HepG2 (cell line): ENCODE measurements around the gene ABCA2. TPM values are rescaled to one million over a fixed set of nuclear protein-coding genes. Genes with fewer than 3 reads are reported as not detected.

Experiments used
- ADNP ChIP-seq: sonication (generic); formaldehyde crosslinking; IDR thresholded peaks from 2 replicates; pipeline ENCODE4 v1.4.0; 2020; ENCODE audit warnings: missing genetic modification reagents
- AFF4 ChIP-seq: sonication (generic); formaldehyde crosslinking; IDR thresholded peaks from 2 replicates; pipeline ENCODE4 v1.4.0; 2020; ENCODE audit warnings: missing genetic modification reagents
- E2F5 ChIP-seq: sonication (generic); formaldehyde crosslinking; conservative IDR thresholded peaks from 2 replicates; pipeline ENCODE4 v1.4.0; 2020; ENCODE audit warnings: missing genetic modification reagents
- GLI4 ChIP-seq: sonication (generic); formaldehyde crosslinking; IDR thresholded peaks from 2 replicates; pipeline ENCODE4 v1.5.1; 2020; ENCODE audit warnings: missing genetic modification reagents, mild to moderate bottlenecking, moderate library complexity, borderline replicate concordance
- MIXL1 ChIP-seq: IDR thresholded peaks from 2 replicates; pipeline ENCODE4 v1.6.1; 2016
- NBN ChIP-seq: fragments of 450-650 bp; conservative IDR thresholded peaks from 2 replicates; pipeline ENCODE4 v1.6.1; 2017
- RBM39 ChIP-seq: fragments of 200-400 bp; formaldehyde crosslinking; IDR thresholded peaks from one replicate; pipeline ENCODE4 v1.6.1; 2018; ENCODE audit warnings: antibody characterized with exemption, mild to moderate bottlenecking, low read depth, low read length; ENCODE audit not compliant: poor library complexity, severe bottlenecking
- SMAD9 ChIP-seq: sonication (generic); formaldehyde crosslinking; IDR thresholded peaks from 2 replicates; pipeline ENCODE4 v1.5.1; 2020; ENCODE audit warnings: mild to moderate bottlenecking, missing genetic modification reagents
- SNAPC2 ChIP-seq: sonication (generic); formaldehyde crosslinking; IDR thresholded peaks from 2 replicates; pipeline ENCODE4 v1.8.1; 2022; ENCODE audit warnings: mild to moderate bottlenecking, missing genetic modification reagents
- TRAFD1 ChIP-seq: sonication (generic); formaldehyde crosslinking; IDR thresholded peaks from 2 replicates; pipeline ENCODE4 v1.5.1; 2020; ENCODE audit warnings: missing genetic modification reagents, mild to moderate bottlenecking, borderline replicate concordance
- TRIM24 ChIP-seq: sonication (generic); formaldehyde crosslinking; IDR thresholded peaks from 2 replicates; pipeline ENCODE4 v1.8.0; 2022; ENCODE audit warnings: mild to moderate bottlenecking, missing genetic modification reagents
- XRCC5 ChIP-seq: fragments of 200-400 bp; formaldehyde crosslinking; optimal IDR thresholded peaks from 2 replicates; pipeline ENCODE3; 2017; ENCODE audit warnings: mild to moderate bottlenecking, low read length
- ZFP36L1 ChIP-seq: sonication (generic); formaldehyde crosslinking; IDR thresholded peaks from 2 replicates; pipeline ENCODE4 v1.8.0; 2022; ENCODE audit warnings: mild to moderate bottlenecking, missing genetic modification reagents, moderate library complexity
- ZGPAT ChIP-seq: IDR thresholded peaks from 2 replicates; pipeline ENCODE4 v1.6.1; 2016; ENCODE audit warnings: mild to moderate bottlenecking
- ZNF430 ChIP-seq: sonication (generic); formaldehyde crosslinking; IDR thresholded peaks from 2 replicates; pipeline ENCODE4 v1.9.0; 2021; ENCODE audit warnings: mild to moderate bottlenecking, missing genetic modification reagents
- ZUFSP ChIP-seq: sonication (generic); formaldehyde crosslinking; IDR thresholded peaks from 2 replicates; pipeline ENCODE4 v1.9.0; 2021; ENCODE audit warnings: missing genetic modification reagents, mild to moderate bottlenecking, borderline replicate concordance
- polyA plus RNA-seq, 8 experiments: library from polyadenylated mRNA; depleted of rRNA in 3 of 8; stranded (reverse) in 7 of 8; unstranded in 1 of 8; fragments of >200 nt; fragmentation: Illumina TruSeq in 4 of 8; extraction: Trizol in 4 of 8; gene quantifications; 2 replicates each; pipeline versions ENCODE4 v1.2.1 to v1.2.3, GENCODE V29; 2011 to 2016; ENCODE audit warnings: low read depth in 4 of 8, missing spikeins in 1 of 8, mixed read lengths in 1 of 8; ENCODE audit not compliant: insufficient read depth in 1 of 8
- total RNA-seq, 5 experiments: library from RNA; depleted of rRNA; stranded (reverse); fragments of >200 nt; fragmentation: Illumina TruSeq; extraction: Trizol; gene quantifications; 2 replicates each; pipeline ENCODE4 v1.2.3, GENCODE V29; 2016; ENCODE audit warnings: low read depth in 1 of 5

Gene ABCA2
- total and polyA plus RNA-seq, 2 of the 13 experiments (the other 11 are each of a cell fraction or from before 2014, with no cell fraction given) = 2.9 to 19.2 TPM

GRCh38 chr9:136991993-136992818 lies 35.8 kb downstream of the ABCA2 start, which contains the start of gene PAXX (continued):
- TF ChIP-seq E2F5 (CRISPR knock-in tag) = no peak
- no peak for TF ChIP-seq TRIM24 (CRISPR knock-in tag)
- no peak for TF ChIP-seq SMAD9 (CRISPR knock-in tag)
- TF ChIP-seq ZNF430 (CRISPR knock-in tag) = peak; percentile 75
- TF ChIP-seq MIXL1 (CRISPR knock-in tag) = no peak
- no peak for TF ChIP-seq TRAFD1 (CRISPR knock-in tag)
- no peak for TF ChIP-seq NBN
- TF ChIP-seq ZFP36L1 = 0 out of 2 replicates have a peak, but pooled peaks have one; percentile 62
- TF ChIP-seq GLI4 (CRISPR knock-in tag) = peak; percentile 79; the same call in 1 of the 2 replicates
- TF ChIP-seq AFF4 (CRISPR knock-in tag) = no peak
- TF ChIP-seq ZGPAT (CRISPR knock-in tag) = no peak
- no peak for TF ChIP-seq SNAPC2 (CRISPR knock-in tag)
- no peak for TF ChIP-seq ADNP
- TF ChIP-seq RBM39 = no peak
- no peak for TF ChIP-seq ZUFSP (CRISPR knock-in tag)
- no peak for TF ChIP-seq XRCC5
